ENCODE data around the gene CACNA2D2.

CACNA2D2 gene

GRCh38 chr3:50503504-50504342 is at the start of gene CACNA2D2:
TSS of gene CACNA2D2 (minus strand) at chr3:50503634. CDS start at chr3:50503423, 211 bp downstream.
- peak; percentile 53 to 55 for DNase-seq

GRCh38 chr3:50552598-50552997 is 49.2 kb upstream of the CACNA2D2 start:
- DNase-seq, result no peak

DNA sequence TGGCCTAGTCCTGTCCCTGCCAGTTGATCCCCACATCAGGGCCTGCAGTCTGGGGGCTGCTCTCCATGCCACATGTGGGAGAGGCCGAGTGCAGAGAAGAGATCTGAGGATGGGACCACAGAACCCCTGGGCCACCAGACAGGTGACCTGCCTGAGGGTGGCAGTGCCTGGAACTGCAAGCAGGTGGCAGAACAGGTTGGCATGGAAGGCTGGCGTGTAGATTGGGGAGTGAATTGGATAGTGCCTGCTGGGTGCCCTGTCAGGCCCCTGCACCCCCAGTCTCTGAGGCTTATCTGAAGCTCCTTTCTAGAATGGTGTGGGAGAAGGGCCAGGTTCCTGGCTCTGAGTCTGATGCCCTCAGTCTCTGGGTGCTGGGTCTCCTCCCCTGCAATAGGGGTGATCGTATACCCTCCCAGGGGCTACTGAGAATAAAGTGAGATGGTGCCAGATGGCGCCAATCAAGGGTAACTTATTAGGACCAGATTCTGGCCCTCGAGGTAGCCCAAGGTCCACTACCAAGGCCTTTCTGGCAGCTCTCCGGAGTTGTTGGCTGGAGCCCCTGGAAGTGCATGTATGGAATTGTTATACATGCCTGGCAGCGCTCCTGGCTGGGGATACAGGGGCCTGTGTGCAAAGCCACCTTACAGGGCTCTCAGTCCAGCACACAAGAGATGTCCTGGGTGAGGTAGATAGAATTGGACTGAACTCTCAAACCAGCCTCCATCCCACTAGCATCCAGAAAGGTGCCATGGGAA is 48.4 kb upstream of the CACNA2D2 start:
- DNase-seq, result no peak

- no peak for DNase-seq
These were observed 47.7 kb upstream of the CACNA2D2 start for GRCh38 chr3:50551054-50551659.

DNA sequence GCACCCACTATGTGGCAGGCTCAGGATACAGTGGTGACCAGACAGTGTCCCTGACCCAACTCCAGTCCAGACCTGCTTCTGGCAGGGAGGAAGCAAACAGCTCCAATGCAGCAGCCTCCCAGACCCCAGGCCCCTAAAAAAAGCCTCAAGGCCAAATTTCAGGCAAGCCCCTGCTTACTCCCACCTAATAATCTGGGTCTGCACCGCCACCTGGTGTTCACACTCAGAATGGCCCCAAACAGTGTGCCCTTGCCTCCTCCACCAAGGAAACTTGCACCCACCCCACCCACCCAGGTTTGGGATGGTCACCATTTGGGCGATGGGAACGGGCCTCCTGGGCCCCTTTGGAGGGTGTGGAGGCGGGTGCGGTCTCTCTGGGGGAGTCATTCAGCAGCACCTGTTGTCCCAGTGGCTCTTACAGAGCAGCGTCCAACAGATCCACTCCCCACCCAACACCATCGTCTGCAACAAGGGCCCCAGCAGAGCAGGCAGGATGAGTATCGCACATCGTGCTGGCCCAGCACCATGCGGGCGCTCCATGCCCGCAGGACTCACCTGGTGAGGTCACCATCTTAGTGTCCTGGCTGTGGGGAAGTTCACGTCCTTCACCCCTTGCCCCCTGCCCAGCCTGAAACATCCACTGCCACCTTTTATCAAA is 46.8 kb upstream of the CACNA2D2 start:
- peak; percentile 47 to 70 for DNase-seq

- no peak for DNase-seq
These were observed 45.8 kb upstream of the CACNA2D2 start for GRCh38 chr3:50549226-50549625.

- no peak for DNase-seq
These were observed 42.3 kb upstream of the CACNA2D2 start for GRCh38 chr3:50545781-50546180.

- peak; percentile 44 to 63 for DNase-seq
These were observed 39.0 kb upstream of the CACNA2D2 start for GRCh38 chr3:50542177-50543034.

DNA sequence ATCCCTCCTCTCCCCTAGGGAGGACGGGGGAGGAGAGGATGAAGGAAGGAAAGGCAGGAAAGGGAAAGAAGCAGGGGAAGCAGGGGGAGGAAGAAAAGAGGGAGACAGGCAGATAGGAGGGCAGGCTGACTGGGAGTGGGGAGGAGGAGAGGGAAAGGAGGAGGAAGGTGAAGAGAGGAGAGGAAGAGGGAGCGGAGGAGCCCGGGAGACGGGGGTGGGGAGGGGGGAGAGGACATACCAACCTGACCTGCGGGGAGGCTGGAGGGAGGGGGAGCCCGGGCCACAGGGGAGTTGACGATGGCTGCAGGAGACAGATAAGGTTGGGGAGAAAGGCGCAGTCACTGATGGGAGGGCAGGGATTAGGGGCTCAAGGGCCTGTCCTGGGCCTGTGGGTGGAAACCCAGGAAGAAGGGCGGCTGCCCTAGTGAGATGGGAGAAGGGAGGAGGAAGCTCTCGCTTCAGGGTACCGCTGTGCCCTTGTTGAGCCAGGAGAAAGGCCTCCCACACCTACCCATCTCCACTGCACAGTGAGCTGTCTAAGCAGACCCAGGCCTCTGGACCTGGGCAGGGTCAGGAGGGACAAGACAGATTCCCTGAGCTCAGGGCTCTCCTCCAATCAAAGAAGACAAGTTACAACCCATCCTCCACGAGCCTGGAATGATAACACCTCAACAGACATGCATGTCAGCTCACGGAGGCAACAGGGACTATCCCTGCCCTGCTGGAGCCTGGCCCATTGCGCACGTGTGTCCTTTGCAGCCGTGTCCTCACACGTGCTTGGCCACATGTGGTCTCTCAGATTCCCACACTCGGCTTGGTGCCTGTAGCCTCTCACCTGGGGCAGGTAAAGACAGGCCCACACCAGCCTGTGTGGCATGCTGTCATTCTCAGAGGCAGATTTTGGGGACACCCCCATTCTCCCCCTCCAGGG is 36.2 kb upstream of the CACNA2D2 start:
- DNase-seq, result no peak

- no peak for DNase-seq
These were observed 34.1 kb upstream of the CACNA2D2 start for GRCh38 chr3:50537421-50538129.

GRCh38 chr3:50536471-50537180 is 33.2 kb upstream of the CACNA2D2 start:
- DNase-seq, result no peak

- DNase-seq, result no peak
These were observed 31.4 kb upstream of the CACNA2D2 start for GRCh38 chr3:50534681-50535330.

GRCh38 chr3:50533807-50534461 is 30.5 kb upstream of the CACNA2D2 start:
- DNase-seq, result no peak

GRCh38 chr3:50533316-50533715 is 29.9 kb upstream of the CACNA2D2 start:
- no peak for DNase-seq

GRCh38 chr3:50532062-50532705 is 28.8 kb upstream of the CACNA2D2 start:
- DNase-seq, result no peak

DNA sequence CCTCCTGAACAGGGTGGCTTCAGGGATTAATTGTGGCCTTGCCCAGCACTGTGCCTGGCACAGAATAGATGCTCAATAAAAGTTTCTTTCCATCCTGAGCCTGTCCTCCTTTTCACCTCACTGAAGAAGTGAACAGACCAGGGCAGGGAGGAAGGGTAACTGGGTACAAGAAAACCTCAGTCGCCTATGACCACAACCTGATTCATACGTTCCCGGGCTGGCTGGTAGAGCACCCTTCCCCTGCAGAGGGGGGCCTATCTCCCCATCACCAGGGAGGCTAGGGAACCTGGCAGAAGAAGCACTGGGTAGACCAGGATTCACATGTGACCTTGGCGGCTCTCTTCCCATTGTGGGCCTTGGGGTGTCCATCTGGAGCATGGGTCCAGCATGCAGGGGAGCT is 27.8 kb upstream of the CACNA2D2 start:
- DNase-seq, result no peak

DNA sequence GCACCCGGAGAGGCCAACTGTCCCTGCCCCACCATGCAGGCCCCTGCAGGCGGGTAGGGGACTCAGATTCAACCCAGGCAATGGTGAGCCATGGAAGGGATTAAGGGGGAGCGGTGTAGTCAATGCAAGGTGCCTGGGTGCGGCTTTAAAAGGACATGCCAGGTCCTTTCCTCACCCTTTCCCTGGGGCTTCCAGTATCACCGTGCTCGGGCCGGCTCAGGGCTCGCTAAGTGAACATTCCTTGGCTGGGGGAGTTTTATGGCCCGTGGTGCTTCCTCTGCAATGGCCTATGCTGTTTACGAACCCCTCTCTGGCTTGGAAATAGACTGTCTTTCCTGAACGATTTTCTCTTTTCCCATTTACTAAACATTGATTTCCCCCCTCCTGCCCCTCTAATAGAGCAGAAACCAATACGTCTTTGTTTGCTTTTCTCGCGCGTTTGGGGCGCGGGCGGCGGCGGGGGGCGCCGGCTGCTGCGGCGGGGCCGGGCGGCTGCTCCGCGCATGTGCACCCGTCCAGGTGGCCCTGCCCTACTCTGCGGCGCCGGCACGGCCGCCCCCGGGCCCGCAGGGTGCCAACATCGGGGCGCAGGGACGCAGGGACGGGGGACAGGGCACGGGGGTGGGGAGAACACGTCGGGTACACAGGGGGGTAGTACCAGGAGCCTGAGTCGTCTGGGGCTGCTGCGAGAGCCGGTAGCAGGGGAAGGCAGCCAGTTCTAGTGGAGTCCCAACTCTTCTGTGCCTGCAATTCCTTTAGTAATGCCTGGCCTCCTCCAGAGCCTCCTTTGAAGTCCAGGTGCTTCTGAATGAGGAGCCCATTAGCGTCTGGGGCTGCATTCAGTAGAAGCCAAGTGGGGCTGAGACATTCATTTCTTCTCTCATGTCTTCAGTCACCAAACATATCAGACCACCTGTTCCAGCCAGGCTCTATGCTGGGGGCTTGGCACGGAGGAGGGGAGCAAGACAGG is 26.9 kb upstream of the CACNA2D2 start:
- DNase-seq, result no peak

All from activated CD4-positive, alpha-beta T cell treated with anti-CD3 and anti-CD28 coated beads for 4 hours (primary cell).